SKM-1 (cell line): ENCODE data around the gene SLC19A3.
A peak's percentile ranks its signal among the peaks of the same experiment; 100 is the strongest.
"Not testable (repeated sequence)": the region's sequence is repeated elsewhere in the genome, so short reads cannot be mapped to it uniquely, and the experiment has no call there.

Source experiments
- DNase-seq: peaks from one replicate; lab custom pipeline; 2025; ENCODE audit not compliant: unreplicated experiment; lab: John Stamatoyannopoulos, UW

The SLC19A3 gene

DNA sequence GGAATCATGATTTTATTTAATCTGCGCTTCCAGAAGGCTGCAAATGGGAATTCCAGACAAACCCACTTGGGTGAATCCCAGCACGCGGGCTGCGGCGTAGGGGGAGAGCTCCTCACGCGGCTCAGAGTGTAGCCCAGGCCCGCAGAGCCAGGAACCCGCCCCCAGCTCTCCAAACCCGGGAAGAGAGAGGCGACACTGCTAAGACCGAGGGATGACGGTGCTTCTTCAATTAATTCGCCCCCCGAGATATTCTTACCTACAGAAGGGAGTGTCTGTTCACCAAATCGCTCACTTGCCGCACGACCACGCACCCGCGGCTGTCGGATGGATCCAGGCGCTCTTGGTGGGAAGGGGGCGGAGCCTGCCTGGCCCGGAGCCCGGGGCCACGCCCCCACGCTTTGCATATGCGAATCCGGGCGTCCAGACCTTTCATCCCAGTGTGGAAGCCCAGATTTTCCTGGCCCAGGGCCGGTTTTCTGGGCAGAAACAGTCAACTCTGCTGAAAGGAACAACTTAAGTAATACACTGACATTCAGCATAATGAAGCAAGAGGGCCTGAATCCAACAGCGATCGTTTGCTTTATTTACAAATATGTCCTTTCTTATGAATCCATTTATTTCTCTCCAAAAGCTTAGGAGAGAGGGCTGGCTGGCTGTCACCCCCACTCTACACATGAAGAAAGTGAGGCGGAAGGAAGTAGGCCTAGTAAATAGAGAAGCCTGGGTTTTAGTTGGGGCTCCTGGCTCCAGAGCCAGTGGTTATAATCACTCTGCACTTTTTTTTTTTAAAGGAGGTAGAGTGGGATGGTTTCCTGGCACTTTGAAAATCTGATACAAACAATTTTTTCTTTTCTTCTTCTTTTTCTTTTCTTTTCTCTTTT lies at the start of gene SLC19A3:
SLC19A3 (minus strand) TSS at position 342 of the 881 bp plus-strand sequence. CDS start 15,710 bp downstream, outside the sequence.
- DNase-seq = no peak

DNA sequence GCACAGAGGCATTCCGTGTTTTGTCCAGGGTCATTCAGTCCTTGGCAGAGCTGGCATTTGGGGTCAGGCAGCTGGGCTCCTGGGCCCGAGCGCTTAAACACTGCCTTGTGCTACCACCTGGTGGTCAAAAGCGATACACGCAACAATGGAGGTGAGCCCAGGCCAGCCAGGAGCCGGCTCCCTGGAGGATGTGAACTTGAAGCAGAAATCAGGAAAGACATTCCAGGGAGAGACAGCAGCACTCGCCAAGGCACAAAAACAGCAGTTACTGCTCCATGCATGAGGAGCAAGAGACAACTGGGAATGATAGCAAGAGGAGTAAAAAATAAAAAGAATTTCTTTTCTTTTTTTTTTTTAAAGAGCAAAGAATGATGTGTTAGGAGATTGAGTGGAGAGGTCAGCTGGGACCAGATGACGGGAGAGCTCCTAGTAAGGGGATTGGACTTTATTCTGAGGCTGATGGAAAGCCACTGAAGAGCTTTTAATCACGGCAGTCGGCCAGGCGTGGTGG lies 48.6 kb upstream of the SLC19A3 start:
- peak; percentile 81 for DNase-seq

DNA sequence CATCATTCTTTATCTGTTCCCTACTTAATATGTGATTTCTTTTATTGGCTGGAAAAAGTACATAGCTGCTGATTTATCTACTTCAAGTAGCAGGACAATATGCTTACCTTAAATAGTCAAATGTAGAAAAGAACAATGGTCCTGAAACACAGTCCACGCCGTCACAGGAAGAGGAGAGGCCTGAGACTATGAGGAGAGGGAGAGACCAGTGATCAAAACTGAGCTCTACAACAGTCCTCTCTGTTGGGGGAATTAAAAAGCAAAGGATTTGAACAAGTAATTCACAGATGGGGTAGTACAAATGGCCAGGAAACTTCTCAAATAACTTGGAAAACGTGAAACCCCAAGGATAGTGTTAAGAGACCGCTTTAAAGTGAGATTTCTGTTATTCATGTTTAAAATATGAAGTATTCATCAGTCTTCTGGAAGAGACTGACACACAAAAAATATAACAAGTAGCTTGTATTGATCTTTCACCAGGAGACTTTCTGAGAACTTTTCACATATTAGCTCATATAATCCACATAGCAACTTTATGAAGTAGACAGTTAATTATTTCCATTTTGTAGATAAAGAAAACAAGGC lies 48.1 kb upstream of the SLC19A3 start:
- no peak for DNase-seq

DNA sequence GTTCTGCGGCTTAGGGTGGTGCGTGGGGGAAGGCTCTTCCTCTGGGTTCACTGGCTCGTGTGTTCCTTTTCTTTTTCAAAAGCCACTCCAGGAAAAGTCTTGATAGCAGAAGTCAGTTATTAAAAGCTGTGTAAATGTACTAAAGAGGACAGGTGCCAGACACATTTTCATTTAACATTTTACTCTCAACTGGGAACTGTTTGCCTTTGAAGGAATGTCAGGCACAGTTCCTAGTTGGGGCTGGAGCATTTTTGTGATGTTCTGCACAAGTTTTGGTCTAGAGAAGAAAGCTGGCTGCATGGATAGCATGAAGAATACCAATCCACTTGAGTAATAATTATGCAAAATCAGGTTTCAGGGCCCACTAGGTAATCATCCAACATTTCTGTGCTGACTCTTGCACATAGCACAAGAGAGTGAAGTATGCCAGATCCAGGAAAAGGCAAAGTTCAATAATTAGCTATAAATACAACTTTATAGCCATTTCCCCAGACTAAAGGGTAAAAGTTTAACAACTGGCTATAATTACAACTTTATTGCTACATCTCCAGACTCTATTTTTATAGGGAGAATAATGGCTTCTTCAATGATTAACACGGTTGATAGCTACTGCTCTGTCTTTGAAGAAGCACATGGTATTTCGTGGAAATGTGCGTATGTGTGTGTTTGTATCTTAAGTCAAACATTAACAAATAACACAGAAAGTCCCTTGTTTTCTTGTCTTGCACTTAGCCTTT lies 44.1 kb upstream of the SLC19A3 start:
- no peak for DNase-seq

DNA sequence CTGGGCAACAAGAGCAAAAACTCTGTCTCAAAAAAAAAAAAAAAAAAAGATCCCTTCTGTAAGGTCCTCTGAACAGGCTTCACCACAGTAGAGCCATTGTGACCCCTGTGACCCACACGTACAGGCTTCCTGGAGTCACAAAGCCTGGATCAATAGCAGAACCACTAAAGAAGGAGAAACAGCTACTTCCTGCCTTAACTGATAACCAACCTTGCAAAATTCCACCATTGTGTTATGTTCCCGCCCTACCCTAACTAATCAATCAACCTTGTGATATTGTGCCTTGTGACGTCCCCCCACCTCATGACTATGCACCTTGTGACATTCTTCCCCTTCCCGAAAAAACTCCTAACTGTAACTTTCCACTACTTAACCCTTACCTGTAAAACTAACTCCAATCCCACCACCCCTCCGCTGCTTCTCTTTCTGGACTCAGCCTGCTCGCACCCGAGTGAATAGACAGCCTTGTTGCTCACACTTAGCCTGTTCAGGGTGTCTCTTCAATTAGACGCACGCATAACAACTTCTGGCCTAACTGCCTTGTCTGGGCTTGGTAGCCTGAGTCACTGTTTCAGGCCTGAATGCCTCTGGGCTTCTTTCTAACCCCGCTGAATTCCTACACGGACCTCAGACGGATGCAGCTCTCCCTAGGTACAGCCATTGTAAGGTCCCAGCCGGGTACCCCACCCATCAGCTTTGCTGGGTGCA lies 41.7 kb upstream of the SLC19A3 start:
- DNase-seq = no peak

DNA sequence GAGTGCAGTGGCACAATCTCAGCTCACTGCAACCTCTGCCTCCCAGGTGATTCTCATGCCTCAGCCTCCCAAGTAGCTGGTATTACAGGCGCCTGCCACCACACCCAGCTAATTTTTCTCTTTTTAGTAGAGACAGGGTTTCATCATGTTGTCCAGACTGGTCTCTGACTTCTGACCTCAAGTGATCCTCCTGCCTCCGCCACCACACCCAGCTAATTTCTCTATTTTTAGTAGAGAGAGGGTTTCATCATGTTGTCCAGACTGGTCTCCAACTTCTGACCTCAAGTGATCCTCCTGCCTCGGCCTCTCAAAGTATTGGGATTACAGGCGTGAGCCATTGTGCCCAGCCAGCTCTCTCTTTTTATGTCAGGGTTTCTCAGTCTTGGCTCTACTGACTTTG lies 38.4 kb upstream of the SLC19A3 start:
- not testable (repeated sequence) for DNase-seq

DNA sequence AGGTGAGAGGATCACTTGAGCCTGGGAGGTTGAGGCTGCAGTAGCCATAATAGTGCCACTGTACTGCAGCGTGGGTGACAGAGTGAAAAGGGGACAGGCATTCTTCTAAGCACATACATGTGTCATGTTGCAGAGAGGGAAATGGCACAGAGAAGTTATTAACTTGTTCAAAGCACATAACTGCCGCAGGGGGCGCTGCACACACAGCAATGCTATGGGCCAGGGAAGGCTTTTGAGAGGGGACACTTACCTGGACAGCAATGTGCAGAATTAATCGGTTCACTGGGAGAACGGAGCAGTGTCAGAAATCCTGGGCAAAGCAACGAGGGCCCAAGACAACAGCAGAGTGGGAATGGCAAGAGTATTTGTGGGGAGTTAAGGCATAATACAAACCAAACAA lies 30.3 kb upstream of the SLC19A3 start:
- no peak for DNase-seq

DNA sequence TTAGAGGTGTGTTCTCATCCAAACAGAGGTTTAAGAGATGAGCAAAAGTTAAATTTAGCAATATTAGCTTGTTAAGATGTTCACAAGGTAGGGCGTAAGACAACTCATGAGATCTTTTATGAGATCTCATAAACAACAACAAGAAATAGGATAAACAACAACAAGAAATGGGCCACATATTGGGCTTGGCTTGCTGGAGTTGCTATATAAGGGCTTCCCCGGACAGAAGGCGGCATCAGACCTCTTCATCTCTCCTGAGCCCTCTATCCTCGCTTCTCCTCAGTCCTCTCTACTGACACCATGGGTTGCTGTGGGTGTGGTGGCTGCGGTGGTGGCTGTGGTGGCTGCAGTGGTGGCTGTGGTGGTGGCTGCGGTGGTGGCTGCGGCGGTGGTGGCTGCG lies 27.8 kb upstream of the SLC19A3 start, which contains the start of gene SCYGR8:
SCYGR8 (plus strand) TSS at position 301 of the 400 bp plus-strand sequence; CDS start at position 301, 0 bp downstream.
- no peak for DNase-seq

DNA sequence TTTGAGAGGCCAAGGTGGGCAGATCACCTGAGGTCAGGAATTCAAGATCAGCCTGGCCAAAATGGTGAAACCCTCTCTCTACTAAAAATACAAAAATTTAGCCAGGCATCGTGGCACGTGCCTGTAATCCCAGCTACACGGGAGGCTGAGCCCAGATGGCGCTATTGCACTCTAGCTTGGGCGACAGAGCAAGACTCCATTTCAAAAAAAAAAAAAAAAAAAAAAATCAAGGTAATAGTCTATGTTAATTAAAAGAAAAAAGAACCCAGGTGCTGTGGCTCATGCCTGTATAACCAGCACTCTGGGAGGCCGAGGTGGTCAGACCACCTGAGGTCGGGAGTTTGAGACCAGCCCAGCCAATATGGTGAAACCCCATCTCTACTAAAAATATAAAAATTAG lies 22.9 kb upstream of the SLC19A3 start:
- DNase-seq = not testable (repeated sequence)

DNA sequence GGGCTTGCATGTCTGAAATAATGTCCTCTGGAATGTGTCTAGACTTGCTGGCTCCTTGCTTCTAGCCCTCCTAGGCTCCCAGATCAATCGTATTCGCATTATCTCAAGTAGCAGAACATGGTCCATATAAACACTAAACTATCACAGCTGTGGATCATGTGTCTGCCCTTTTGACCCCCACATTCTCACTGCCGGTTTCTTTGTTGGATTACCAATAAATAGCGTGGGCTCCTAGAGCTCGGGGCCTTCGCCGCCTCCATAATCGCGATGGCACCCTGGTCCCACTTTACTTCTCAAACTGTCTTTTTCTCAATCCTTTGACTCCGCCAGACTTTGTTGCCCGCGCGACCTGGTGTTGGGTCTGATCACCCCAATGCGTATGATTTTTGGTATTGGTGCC lies 21.5 kb upstream of the SLC19A3 start:
- DNase-seq = no peak

DNA sequence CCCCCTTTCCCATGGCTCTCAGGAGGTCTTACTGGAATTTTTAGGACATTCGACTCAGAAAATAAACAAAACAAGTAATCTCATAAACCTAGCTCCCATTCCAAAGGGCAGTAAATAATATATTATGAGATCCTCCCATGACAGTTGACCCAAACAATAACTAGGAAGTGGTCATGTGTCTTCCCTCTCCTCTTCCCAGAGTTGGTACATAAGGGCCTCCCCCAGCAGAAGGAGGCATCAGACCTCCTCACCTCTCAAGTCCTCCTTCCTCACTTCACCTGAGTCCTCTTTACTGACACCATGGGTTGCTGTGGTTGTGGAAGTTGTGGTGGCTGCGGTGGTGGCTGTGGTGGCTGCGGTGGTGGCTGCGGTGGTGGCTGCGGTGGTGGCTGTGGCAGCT lies 10.2 kb upstream of the SLC19A3 start, which contains the start of gene SCYGR7:
SCYGR7 (plus strand) TSS at position 301 of the 400 bp plus-strand sequence; CDS start at position 301, 0 bp downstream.
- no peak for DNase-seq

DNA sequence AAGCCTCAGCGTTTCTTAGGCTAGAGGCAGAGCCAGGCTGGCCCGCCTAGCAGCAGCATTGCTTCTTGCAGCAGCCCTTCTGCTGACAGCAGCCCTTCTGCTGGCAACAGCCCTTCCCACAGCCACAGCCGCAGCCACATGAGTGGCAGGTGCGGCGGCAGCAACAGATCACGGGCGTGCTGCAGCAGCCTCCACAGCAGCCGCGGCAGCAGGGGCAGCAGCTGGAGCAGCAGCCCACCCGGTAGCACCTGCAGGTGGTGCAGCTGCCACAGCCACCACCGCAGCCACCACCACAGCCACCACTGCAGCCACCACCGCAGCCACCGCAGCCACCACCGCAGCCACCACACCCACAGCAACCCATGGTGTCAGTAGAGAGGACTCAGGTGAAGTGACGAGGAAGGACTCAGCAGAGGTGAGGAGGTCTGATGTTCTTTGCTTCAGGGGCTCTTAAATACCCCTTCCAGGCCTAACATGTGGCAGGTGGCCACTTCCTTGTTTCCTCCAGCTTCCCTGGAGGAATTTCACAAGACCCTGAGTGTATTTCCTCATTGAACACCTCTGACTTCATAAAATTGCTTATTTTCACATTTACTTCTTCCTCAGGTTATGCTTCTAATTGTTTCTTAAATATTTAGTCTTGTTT lies 6.7 kb upstream of the SLC19A3 start, which contains the start of gene SCYGR6:
SCYGR6 (minus strand) TSS at position 364 of the 646 bp plus-strand sequence; CDS start at position 364, 0 bp downstream.
- DNase-seq = peak; percentile 13

DNA sequence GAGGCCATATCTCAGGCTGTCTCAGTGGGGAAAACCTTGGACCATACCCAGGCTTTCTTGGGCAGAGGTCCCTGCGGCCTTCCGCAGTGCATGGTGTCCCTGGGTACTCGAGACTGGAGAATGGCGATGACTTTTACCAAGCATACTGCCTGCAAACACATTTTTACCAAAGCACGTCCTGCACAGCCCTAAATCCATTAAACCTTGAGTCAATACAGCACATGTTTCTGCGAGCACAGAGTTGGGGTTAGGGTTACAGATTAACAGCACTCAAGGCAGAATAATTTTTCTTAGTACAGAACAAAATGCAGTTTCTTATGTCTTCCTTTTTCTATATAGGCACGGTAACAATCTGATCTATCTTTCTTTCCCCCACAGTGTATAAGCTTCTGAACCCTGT lies 5.0 kb upstream of the SLC19A3 start:
- DNase-seq = not testable (repeated sequence)

DNA sequence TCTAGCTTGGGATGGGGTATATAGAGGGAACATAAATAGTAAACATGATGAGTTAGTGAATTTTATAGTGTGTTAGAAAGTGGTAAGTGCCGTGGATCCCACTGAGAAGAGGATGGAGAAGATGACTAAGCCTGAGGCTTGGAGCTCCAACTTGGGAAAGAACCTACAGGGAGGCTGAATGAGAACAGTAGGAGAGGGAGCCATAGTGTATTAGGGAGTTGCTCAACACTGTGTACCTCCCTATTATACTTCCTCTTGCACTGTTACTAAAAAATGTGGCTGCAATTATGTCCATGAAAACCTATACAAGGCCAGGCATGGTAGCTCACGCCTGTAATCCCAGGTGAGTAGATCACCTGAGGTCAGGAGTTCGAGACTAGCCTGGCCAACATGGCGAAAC lies 2.9 kb upstream of the SLC19A3 start:
- DNase-seq = peak; percentile 24

DNA sequence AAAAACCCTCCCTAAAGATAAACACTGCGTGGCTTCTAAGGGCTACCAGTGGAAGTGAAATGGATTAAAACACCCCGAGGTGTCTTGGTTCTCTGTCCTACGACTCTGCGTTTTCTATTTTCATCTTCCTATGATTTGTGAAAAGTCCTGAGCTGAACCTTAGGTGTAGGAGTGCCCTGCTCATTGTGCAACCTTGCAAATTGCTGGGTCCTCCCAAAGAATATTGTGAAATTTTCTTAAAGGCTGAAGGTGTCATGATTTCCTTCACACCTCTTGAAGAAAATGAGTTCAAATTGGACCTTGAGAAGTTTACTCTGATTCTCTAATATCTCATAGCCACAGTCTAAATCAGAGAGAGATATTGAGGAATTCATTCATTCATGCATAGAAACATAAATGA lies 1.8 kb upstream of the SLC19A3 start:
- peak; percentile 5 for DNase-seq

DNA sequence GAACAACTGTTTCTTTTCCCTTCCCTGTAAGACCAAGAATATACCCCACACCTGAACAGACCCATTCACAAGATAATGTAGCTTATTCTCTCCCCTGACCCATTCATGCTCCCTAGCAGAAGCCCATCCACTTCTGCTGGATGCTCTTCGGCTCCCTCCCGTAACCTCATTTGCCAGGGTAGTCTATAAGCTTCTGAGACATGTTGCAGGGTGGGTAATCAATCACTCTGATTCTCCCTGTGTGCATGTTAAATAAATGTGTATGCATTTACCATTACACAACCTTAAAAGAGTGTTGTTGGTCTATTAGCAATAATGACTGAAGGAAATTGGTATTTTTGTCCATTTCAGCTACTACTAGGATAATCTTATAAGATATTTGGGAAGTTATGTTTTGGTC lies 1.3 kb downstream of the SLC19A3 start:
- no peak for DNase-seq

DNA sequence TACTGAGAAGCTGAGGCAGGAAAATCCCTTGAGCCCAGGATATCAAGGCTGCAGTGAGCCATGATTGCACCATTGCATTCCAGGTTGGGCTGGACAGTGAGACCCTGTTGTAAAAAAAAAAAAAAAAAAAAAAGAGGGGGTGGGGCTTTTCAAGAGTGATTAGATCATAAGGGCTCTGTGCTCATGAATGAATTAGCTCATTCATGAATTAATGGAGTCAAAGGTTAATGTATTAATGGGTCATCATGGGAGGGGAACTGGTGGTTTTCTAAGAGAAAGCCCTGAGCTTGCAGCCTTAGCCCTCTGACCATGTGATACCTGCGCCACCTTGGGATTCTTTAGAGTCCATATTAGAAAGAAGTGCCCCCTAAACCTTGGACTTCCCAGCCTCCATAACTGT lies 4.5 kb downstream of the SLC19A3 start:
- DNase-seq = no peak

DNA sequence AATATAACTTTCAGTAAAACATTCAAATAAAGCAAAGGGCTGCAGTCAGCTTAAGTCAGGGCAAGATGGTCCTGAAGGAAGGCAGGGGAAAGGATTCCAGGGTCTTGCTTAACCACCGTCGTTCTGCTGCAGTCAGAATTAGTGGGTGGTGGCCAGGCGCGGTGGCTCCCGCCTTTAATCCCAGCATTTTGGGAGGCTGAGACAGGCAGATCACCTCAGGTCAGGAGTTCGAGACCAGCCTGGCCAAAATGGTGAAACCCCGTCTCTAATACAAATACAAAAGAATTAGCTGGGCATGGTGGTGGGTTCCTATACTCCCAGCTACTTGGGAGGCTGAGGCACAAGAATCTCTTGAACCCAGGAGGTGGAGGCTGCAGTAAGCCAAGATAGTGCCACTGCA lies 6.8 kb downstream of the SLC19A3 start:
- DNase-seq = no peak

DNA sequence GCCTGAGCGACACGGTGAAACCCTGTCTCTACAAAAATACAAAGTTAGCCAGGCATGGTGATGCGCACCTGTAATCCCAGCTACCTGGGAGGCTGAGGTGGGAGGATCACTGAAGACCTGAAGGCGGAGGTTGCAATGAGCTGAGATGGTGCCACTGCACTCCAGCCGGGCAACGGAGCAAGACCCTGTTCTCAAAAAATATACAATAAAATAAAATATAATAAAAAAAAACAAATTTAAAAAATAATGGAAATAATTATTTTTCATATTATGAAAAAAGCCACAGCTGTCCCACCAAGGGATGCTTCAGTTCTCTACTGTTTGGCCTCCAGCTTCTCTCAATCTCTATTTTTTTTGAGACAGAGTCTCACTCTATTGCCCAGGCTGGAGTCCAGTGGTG lies 10.4 kb downstream of the SLC19A3 start:
- no peak for DNase-seq

DNA sequence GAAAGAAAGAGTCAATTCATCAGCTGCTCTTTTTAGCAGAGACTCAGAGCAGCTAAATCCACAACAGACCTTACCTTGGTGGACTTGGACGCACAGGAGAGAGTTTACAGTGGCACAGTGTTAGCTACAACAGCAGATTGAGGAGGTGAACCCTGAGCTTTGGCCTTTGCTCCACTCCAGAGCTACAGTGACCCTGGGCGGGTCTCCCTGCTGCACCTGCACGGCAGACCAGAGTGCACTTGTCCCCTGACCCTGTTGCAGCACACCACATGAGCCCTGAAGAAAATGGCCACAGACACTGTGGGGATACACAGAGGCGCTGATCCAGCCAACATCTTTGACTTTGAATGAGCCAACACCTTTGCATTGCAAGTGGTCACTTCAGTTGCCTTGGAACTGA lies 11.0 kb downstream of the SLC19A3 start:
- DNase-seq = no peak
